Measurements from ENCODE around the gene DNAJC16. TPM values are rescaled to one million over a fixed set of nuclear protein-coding genes. Genes with fewer than 3 reads are reported as not detected.

The DNAJC16 gene
- total and polyA plus RNA-seq, 2 of the 13 experiments (the other 11 are each of a cell fraction or from before 2014, with no cell fraction given), result 11.4 to 15.4 TPM

DNA sequence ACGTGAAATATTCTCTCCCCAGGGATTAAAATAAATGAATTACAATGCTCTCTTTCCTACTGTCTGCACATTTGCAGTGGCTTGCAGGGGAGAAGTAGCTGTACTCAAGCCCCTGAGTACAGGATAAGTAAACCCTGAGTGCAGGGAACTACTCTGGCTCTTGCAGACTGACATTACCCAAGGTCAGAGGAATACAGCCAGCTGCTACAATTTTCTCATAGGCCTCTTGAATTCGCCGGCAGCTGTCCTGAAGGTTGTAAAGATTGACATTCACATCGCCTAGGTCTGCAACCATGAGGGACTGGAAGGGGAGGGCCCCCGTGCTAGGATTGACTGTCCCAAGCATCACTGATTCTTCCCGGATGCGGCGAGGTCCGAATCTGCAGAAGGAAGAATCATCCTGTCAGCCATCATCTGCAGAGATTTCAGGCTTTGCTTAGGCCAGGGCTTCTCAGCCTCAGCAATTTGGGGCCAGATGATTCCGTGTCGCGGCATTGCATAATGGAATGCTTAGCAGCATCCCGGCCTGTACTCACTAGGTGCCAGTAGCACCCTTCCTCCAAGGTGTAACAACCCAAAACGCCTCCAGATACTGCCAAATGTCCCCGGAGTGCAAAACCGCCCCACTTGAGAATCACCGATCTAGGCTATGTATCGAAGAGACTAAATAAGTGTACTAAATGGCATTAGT, 56.5 kb downstream of the DNAJC16 start:
- no peak overlapping the region for H3K27ac ChIP-seq (ENCODE audit: extremely low read length, insufficient read depth, low read length)
- FAIRE-seq (no peak), ATAC-seq (no peak), DNase-seq (ENCODE audit: low spot score) (no peak)
- peaks cover 18 to 22% of the 10 kb centered on the region in 2 experiments for H3K36me3 ChIP-seq (replicated peaks in 1 of 2; ENCODE audit: control insufficient read depth in 1 of 2, insufficient read depth in 2 of 2, low read length in 2 of 2)
- peaks cover 28% of the 10 kb centered on the region for H3K79me2 ChIP-seq (ENCODE audit: insufficient read depth, low read length)
- ChIA-PET CTCF (ENCODE audit: low intra/inter-chr PET ratio, low total read pairs) (no interaction called here), POLR2A (interaction anchor here (1.1 to 2.7 kb wide), 6 partner anchors 10 to 153 kb away, joined by 4 to 24 read pairs (median 8); partner anchors contain the start of genes DDI2, DNAJC16 and SLC25A34)
- H3K9ac ChIP-seq (ENCODE audit: insufficient read depth, low read depth, low read length), result peak overlapping the region; percentile 99
- no peaks in the 10 kb centered on the region for H3K27me3 ChIP-seq (ENCODE audit: control insufficient read depth in 1 of 2, insufficient read depth in 2 of 2, low read length in 2 of 2)
- intact Hi-C loops (cut with micrococcal nuclease; ENCODE audit: unreplicated experiment), result loop anchor here (5.0 kb wide), 1 partner anchor 44 kb away; no protein-coding TSS in a partner anchor
- peaks cover 52% of the 10 kb centered on the region for H3K4me1 ChIP-seq (ENCODE audit: insufficient read depth, low read length)
- in situ Hi-C loops (cut with HindIII; ENCODE audit: extremely low pct_ligation_motif_present, low pct_unique_long_range_greater_than_20kb), result no loop called here
- no peaks in the 10 kb centered on the region for H3K9me3 ChIP-seq (ENCODE audit: low read length)
- H3K4me2 ChIP-seq (ENCODE audit: low read depth, low read length), result peak overlapping the region; percentile 79
- no TSS peak for BruUV-seq (replicated peaks)
- H3K4me3 ChIP-seq (replicated peaks in 1 of 3; ENCODE audit: insufficient read depth in 1 of 3, low read depth in 2 of 3, low read length in 3 of 3), result peak overlapping the region; percentile 72 to 85 (median 84)
- H2AFZ ChIP-seq (ENCODE audit: low read length), result no peak overlapping the region
- 77% methylated on average over 9 of the region's 18 CpGs for WGBS (ENCODE audit: low lambda C conversion rate)
- no peaks in the 10 kb centered on the region for H4K20me1 ChIP-seq (ENCODE audit: insufficient read depth, low read length)
- TF ChIP-seq ATAD3A (CRISPR knock-in tag; IDR thresholded peaks at IDR 0.05) (no peak), XRCC5 (optimal IDR thresholded peaks at IDR 0.05; ENCODE audit: low read length) (no peak), ZNF674 (CRISPR knock-in tag; IDR thresholded peaks at IDR 0.05; ENCODE audit: low read depth) (no peak), REPIN1 (CRISPR knock-in tag; IDR thresholded peaks at IDR 0.05; ENCODE audit: borderline replicate concordance, low read depth) (no peak), NFKBIZ (CRISPR knock-in tag; IDR thresholded peaks at IDR 0.05) (no peak), ZSCAN22 (CRISPR knock-in tag; IDR thresholded peaks at IDR 0.05) (no peak), KLF13 (CRISPR knock-in tag; IDR thresholded peaks at IDR 0.05) (no peak), ZNF530 (CRISPR knock-in tag; IDR thresholded peaks at IDR 0.05; ENCODE audit: low read depth) (no peak)
- TF ChIP-seq, protein P1, sequence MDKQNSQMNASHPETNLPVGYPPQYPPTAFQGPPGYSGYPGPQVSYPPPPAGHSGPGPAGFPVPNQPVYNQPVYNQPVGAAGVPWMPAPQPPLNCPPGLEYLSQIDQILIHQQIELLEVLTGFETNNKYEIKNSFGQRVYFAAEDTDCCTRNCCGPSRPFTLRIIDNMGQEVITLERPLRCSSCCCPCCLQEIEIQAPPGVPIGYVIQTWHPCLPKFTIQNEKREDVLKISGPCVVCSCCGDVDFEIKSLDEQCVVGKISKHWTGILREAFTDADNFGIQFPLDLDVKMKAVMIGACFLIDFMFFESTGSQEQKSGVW (CRISPR knock-in tag; IDR thresholded peaks at IDR 0.05; ENCODE audit: borderline replicate concordance), result no peak
- TF ChIP-seq, protein P2, sequence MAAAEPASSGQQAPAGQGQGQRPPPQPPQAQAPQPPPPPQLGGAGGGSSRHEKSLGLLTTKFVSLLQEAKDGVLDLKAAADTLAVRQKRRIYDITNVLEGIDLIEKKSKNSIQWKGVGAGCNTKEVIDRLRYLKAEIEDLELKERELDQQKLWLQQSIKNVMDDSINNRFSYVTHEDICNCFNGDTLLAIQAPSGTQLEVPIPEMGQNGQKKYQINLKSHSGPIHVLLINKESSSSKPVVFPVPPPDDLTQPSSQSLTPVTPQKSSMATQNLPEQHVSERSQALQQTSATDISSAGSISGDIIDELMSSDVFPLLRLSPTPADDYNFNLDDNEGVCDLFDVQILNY (CRISPR knock-in tag; conservative IDR thresholded peaks at IDR 0.05), result no peak
- TF ChIP-seq, protein P3, sequence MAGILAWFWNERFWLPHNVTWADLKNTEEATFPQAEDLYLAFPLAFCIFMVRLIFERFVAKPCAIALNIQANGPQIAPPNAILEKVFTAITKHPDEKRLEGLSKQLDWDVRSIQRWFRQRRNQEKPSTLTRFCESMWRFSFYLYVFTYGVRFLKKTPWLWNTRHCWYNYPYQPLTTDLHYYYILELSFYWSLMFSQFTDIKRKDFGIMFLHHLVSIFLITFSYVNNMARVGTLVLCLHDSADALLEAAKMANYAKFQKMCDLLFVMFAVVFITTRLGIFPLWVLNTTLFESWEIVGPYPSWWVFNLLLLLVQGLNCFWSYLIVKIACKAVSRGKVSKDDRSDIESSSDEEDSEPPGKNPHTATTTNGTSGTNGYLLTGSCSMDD (CRISPR knock-in tag; IDR thresholded peaks at IDR 0.05), result no peak
- TF ChIP-seq, protein P4, sequence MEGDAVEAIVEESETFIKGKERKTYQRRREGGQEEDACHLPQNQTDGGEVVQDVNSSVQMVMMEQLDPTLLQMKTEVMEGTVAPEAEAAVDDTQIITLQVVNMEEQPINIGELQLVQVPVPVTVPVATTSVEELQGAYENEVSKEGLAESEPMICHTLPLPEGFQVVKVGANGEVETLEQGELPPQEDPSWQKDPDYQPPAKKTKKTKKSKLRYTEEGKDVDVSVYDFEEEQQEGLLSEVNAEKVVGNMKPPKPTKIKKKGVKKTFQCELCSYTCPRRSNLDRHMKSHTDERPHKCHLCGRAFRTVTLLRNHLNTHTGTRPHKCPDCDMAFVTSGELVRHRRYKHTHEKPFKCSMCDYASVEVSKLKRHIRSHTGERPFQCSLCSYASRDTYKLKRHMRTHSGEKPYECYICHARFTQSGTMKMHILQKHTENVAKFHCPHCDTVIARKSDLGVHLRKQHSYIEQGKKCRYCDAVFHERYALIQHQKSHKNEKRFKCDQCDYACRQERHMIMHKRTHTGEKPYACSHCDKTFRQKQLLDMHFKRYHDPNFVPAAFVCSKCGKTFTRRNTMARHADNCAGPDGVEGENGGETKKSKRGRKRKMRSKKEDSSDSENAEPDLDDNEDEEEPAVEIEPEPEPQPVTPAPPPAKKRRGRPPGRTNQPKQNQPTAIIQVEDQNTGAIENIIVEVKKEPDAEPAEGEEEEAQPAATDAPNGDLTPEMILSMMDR (CRISPR knock-in tag; IDR thresholded peaks at IDR 0.05), result peak; percentile 34
- TF ChIP-seq, protein P5, sequence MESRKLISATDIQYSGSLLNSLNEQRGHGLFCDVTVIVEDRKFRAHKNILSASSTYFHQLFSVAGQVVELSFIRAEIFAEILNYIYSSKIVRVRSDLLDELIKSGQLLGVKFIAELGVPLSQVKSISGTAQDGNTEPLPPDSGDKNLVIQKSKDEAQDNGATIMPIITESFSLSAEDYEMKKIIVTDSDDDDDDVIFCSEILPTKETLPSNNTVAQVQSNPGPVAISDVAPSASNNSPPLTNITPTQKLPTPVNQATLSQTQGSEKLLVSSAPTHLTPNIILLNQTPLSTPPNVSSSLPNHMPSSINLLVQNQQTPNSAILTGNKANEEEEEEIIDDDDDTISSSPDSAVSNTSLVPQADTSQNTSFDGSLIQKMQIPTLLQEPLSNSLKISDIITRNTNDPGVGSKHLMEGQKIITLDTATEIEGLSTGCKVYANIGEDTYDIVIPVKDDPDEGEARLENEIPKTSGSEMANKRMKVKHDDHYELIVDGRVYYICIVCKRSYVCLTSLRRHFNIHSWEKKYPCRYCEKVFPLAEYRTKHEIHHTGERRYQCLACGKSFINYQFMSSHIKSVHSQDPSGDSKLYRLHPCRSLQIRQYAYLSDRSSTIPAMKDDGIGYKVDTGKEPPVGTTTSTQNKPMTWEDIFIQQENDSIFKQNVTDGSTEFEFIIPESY (CRISPR knock-in tag; IDR thresholded peaks at IDR 0.05), result peak; percentile 68
- TF ChIP-seq, protein P6, sequence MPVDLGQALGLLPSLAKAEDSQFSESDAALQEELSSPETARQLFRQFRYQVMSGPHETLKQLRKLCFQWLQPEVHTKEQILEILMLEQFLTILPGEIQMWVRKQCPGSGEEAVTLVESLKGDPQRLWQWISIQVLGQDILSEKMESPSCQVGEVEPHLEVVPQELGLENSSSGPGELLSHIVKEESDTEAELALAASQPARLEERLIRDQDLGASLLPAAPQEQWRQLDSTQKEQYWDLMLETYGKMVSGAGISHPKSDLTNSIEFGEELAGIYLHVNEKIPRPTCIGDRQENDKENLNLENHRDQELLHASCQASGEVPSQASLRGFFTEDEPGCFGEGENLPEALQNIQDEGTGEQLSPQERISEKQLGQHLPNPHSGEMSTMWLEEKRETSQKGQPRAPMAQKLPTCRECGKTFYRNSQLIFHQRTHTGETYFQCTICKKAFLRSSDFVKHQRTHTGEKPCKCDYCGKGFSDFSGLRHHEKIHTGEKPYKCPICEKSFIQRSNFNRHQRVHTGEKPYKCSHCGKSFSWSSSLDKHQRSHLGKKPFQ (CRISPR knock-in tag; IDR thresholded peaks at IDR 0.05; ENCODE audit: insufficient replicate concordance), result no peak

All from HepG2 (cell line).